Measurements from ENCODE around the gene HPX.

Gene HPX

DNA sequence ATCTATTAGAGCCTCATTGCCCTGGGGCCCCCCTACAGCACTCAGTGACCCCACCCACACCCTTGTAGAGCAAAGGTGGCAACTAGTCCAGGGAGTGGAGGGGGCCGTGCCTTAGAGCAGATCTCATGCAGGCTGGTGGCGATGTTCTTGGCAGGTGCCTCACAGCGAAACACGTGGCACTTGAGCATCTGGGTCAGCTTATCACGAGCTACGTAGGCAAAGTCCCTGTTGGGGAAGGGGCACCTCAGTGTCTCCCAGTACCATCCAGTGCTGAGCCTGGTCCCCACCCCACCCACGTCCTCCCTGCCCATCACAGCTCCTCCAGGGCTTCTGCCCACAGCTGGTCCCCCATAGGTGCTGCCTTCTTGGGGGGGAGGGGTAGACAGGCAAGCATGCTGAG lies 39.3 kb downstream of the HPX start:
- H3K36me3 ChIP-seq = no peaks in the 10 kb centered on the region
- no peak overlapping the region for H3K4me3 ChIP-seq (ENCODE audit: low read depth, low read length)
- no peaks in the 10 kb centered on the region for H3K27me3 ChIP-seq
- TF ChIP-seq, protein P1, sequence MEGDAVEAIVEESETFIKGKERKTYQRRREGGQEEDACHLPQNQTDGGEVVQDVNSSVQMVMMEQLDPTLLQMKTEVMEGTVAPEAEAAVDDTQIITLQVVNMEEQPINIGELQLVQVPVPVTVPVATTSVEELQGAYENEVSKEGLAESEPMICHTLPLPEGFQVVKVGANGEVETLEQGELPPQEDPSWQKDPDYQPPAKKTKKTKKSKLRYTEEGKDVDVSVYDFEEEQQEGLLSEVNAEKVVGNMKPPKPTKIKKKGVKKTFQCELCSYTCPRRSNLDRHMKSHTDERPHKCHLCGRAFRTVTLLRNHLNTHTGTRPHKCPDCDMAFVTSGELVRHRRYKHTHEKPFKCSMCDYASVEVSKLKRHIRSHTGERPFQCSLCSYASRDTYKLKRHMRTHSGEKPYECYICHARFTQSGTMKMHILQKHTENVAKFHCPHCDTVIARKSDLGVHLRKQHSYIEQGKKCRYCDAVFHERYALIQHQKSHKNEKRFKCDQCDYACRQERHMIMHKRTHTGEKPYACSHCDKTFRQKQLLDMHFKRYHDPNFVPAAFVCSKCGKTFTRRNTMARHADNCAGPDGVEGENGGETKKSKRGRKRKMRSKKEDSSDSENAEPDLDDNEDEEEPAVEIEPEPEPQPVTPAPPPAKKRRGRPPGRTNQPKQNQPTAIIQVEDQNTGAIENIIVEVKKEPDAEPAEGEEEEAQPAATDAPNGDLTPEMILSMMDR (IDR thresholded peaks at IDR 0.05; ENCODE audit: low read depth, low read length) = no peak
- no peak for DNase-seq
- H3K4me1 ChIP-seq = no peaks in the 10 kb centered on the region
- H3K9me3 ChIP-seq = no peaks in the 10 kb centered on the region

DNA sequence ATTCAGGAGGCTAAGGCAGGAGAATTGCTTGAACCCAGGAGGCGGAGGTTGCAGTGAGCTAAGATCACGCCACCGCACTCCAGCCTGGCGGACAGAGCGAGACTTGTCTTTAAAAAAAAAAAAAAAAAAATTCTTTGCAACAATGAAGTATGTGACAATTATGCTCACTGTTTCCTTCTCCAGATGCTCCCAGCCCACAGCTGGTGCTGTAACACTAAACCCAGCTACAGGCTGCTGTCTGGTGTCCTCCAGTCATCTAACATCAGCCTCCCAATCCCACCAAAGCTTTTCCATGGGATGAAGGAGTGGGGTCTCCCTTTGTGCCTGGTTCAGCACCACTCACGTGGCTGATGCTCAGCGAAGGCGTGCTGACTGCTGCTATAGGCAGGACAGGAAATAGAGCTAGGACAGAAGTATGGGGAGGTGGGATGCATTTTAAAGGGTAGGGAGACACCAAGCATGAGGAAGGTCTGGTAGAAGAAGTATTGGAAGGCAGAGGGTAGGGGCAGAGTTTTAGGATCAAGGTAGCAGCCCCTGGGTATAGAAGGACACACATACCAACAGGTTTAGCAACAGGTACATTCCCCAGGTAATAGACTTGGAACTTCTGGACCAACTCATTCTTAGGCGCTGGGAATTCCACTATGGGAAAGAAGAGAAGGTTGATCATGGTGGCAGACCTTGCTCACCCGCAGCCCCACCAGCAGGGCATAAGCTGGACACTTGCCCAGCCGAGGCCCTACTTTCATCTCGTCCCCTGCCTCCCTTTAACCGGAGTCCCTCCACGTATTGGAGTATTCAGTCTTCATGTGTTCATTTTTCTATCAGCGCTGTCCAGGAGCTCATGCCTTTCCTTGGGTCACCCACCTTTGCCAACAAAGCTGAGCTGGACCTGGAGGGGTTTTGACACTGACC lies 40.1 kb downstream of the HPX start:
- Histone ChIP-seq H3K36me3 (no peaks in the 10 kb centered on the region), H3K4me1 (no peaks in the 10 kb centered on the region), H3K27me3 (no peaks in the 10 kb centered on the region), H3K9me3 (no peaks in the 10 kb centered on the region), H3K4me3 (ENCODE audit: low read depth, low read length) (no peak overlapping the region)
- TF ChIP-seq, protein P1 (IDR thresholded peaks at IDR 0.05; ENCODE audit: low read depth, low read length) = no peak
- DNase-seq = no peak

DNA sequence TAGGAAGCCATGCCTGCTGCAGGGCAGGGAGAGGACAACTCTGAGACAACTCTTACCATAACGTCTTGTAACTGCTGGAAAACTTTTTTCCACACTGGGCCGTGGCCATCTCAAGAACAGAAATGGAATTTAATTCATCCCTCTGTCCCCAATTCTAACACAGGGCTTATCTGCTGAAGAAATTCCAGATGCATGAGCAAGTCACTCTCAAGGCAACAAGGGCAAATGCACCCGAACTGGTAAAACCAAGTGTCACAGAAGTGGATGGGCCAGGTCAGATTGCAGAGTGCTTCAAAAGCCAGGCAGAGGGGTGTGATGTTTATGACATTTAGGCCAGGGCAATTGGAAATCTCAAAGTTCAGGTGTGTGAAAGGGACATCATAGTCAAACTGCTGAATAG lies 43.2 kb downstream of the HPX start:
- Histone ChIP-seq H3K4me1 (no peaks in the 10 kb centered on the region), H3K4me3 (ENCODE audit: low read depth, low read length) (no peak overlapping the region), H3K27me3 (no peaks in the 10 kb centered on the region), H3K36me3 (no peaks in the 10 kb centered on the region), H3K9me3 (no peaks in the 10 kb centered on the region)
- TF ChIP-seq, protein P1 (IDR thresholded peaks at IDR 0.05; ENCODE audit: low read depth, low read length) = no peak
- no peak for DNase-seq

DNA sequence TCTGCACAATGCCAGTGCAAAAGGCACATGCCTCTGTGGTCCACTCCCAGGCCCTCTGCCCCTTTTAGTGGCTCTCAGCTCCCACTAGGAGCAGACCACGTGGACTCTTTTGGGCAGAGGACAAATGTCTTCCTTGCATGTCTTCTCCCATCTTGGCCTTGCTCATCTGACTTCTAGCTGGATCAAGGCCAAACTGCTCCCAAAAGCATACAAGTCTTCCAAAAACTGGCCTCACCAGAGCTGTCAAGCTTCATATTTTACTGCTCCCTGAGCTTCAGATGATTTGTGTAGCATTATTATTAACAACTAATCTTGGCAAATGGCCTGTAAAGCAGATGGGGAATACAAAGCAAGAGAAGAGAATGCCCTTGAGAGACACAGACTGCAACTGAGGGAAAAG lies 43.6 kb downstream of the HPX start:
- no peaks in the 10 kb centered on the region for H3K9me3 ChIP-seq
- no peaks in the 10 kb centered on the region for H3K27me3 ChIP-seq
- no peaks in the 10 kb centered on the region for H3K36me3 ChIP-seq
- no peak overlapping the region for H3K4me3 ChIP-seq (ENCODE audit: low read depth, low read length)
- TF ChIP-seq, protein P1 (IDR thresholded peaks at IDR 0.05; ENCODE audit: low read depth, low read length) = no peak
- no peaks in the 10 kb centered on the region for H3K4me1 ChIP-seq
- no peak for DNase-seq

DNA sequence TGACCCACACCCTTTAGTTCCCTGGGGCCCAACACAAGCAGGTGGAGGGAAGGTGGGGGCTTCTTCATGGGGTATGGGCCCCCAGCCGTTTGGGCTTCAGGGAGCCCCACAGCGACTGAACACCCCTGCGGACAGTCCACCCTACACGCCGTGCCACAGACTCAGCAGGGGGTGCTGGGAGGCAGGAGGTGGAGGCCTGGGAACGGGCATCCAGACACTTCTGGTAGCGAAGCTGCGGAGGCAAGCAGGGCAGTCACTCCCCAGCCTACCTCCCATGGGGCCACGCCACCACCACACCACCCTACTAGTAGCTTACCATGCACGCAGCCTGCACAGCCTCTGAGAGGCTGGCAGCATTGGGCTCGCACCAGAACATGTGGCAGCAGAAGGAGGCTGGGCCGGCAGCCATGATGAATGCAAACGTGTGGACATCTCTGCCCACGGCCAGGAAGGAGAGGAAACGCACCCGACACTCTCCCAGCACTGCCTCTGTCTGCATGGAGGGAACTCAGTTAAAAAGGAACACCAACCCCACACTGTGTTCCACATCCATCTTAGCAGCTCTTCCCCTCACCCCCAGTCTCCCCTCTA lies 45.2 kb downstream of the HPX start:
- Histone ChIP-seq H3K4me3 (ENCODE audit: low read depth, low read length) (no peak overlapping the region), H3K36me3 (no peaks in the 10 kb centered on the region), H3K27me3 (no peaks in the 10 kb centered on the region), H3K4me1 (no peaks in the 10 kb centered on the region), H3K9me3 (no peaks in the 10 kb centered on the region)
- no peak for DNase-seq
- TF ChIP-seq, protein P1 (IDR thresholded peaks at IDR 0.05; ENCODE audit: low read depth, low read length) = no peak

Data from BE2C (cell line).